Spleen (tissue), 7 donors: ENCODE data around the gene PCLO.

Experiments
- POLR2A ChIP-seq, 3 donors: fragments of 450-650 bp; IDR thresholded peaks; one replicate each; pipeline ENCODE4 v1.5.1; 2017; ENCODE audit warnings: antibody characterized with exemption in 3 of 3, mild to moderate bottlenecking in 1 of 3
- TF ChIP-seq, protein P1 (sequence below), 11 experiments: fragments of 200-600 bp in 7 of 11; fragments of 450-650 bp in 4 of 11; sonication (generic) in 4 of 11; IDR thresholded peaks in 8 of 11; conservative IDR thresholded peaks in 3 of 11; 1 replicate in 7 of 11; 2 replicates in 4 of 11; pipeline versions ENCODE4 v1.4.0 to v1.8.0; 2016 to 2021; ENCODE audit warnings: antibody characterized with exemption in 11 of 11, inconsistent platforms in 4 of 11, mild to moderate bottlenecking in 1 of 11
- donor health status: DM: no; HTN: no; CAD: no; lungs with moderate emphysema.
- donor health status: DM: no; HTN: no; CAD: no.
- donor health status: DM: no; HTN: no; CAD: no.

DNA sequence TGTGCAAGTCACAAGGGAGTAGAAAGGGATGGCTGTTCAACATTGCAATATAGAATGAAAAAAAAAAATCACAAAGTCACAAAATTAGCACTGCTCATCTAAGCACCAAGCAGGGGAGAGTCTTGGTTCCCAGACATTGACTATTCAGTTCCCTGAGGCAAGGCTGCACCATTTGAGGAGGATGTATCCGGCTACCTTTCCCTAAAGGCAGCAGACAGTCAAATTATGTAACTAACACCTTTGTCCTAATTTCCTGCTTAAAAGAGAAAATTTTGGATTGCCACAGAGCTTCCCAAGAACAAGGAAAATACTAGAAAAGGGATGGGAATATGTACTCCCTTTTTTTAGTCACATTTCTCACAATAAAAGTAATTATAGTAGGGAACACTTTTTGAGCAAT is 148.1 kb downstream of the PCLO start:
- TF ChIP-seq, protein P1, sequence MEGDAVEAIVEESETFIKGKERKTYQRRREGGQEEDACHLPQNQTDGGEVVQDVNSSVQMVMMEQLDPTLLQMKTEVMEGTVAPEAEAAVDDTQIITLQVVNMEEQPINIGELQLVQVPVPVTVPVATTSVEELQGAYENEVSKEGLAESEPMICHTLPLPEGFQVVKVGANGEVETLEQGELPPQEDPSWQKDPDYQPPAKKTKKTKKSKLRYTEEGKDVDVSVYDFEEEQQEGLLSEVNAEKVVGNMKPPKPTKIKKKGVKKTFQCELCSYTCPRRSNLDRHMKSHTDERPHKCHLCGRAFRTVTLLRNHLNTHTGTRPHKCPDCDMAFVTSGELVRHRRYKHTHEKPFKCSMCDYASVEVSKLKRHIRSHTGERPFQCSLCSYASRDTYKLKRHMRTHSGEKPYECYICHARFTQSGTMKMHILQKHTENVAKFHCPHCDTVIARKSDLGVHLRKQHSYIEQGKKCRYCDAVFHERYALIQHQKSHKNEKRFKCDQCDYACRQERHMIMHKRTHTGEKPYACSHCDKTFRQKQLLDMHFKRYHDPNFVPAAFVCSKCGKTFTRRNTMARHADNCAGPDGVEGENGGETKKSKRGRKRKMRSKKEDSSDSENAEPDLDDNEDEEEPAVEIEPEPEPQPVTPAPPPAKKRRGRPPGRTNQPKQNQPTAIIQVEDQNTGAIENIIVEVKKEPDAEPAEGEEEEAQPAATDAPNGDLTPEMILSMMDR (IDR thresholded peaks at IDR 0.05 in 8 of 11, conservative IDR thresholded peaks at IDR 0.05 in 3 of 11), result no peak
- no peak for TF ChIP-seq POLR2A (IDR thresholded peaks at IDR 0.05)
